Effector memory CD4-positive, alpha-beta T cell (primary cell): ENCODE data around the gene CAMK1G.

Source experiments
- DNase-seq, 3 donors: peaks; one replicate each; pipeline ENCODE4 v3.0.0-alpha.2; 2020
- H3K27ac ChIP-seq: 2 replicates; pipeline ENCODE4 v1.7.0; 2013; ENCODE audit warnings: mild to moderate bottlenecking, low read length, moderate library complexity; ENCODE audit not compliant: insufficient read depth, poor library complexity, severe bottlenecking
- H3K27me3 ChIP-seq: replicated peaks from 2 replicates; pipeline ENCODE4 v1.7.0; 2013; ENCODE audit warnings: mild to moderate bottlenecking, low read length; ENCODE audit not compliant: insufficient read depth, control insufficient read depth, poor library complexity, severe bottlenecking
- H3K36me3 ChIP-seq: 2 replicates; pipeline ENCODE4 v1.7.0; 2013; ENCODE audit warnings: mild to moderate bottlenecking, low read length, moderate library complexity; ENCODE audit not compliant: control insufficient read depth, insufficient read depth
- H3K4me1 ChIP-seq: 2 replicates; pipeline ENCODE4 v1.7.0; 2013; ENCODE audit warnings: low read length, mild to moderate bottlenecking; ENCODE audit not compliant: control insufficient read depth, insufficient read depth, poor library complexity, severe bottlenecking
- H3K4me3 ChIP-seq: 2 replicates; pipeline ENCODE4 v1.7.0; 2013; ENCODE audit warnings: low read length, low read depth, mild to moderate bottlenecking; ENCODE audit not compliant: insufficient read depth, poor library complexity, severe bottlenecking
- H3K9me3 ChIP-seq: 2 replicates; pipeline ENCODE4 v1.7.0; 2013; ENCODE audit warnings: mild to moderate bottlenecking, low read length, moderate library complexity; ENCODE audit not compliant: control insufficient read depth

Gene CAMK1G

GRCh38 chr1:209657918-209658317 is 74.4 kb downstream of the CAMK1G start:
- Histone ChIP-seq H3K9me3 (no peaks in the 10 kb centered on the region), H3K27me3 (no peaks in the 10 kb centered on the region), H3K36me3 (no peaks in the 10 kb centered on the region), H3K4me1 (no peaks in the 10 kb centered on the region), H3K4me3 (no peak overlapping the region), H3K27ac (no peak overlapping the region)
- DNase-seq: no peak

GRCh38 chr1:209659909-209660308 is 76.4 kb downstream of the CAMK1G start:
- Histone ChIP-seq H3K4me1 (no peaks in the 10 kb centered on the region), H3K4me3 (no peak overlapping the region), H3K27ac (no peak overlapping the region), H3K36me3 (no peaks in the 10 kb centered on the region), H3K9me3 (no peaks in the 10 kb centered on the region), H3K27me3 (no peaks in the 10 kb centered on the region)
- DNase-seq: no peak

GRCh38 chr1:209661071-209661470 is 77.6 kb downstream of the CAMK1G start:
- H3K9me3 ChIP-seq: no peaks in the 10 kb centered on the region
- H3K4me3 ChIP-seq: no peak overlapping the region
- no peaks in the 10 kb centered on the region for H3K27me3 ChIP-seq
- DNase-seq: no peak
- no peak overlapping the region for H3K27ac ChIP-seq
- H3K36me3 ChIP-seq: no peaks in the 10 kb centered on the region
- H3K4me1 ChIP-seq: no peaks in the 10 kb centered on the region

GRCh38 chr1:209662879-209663327 is 79.4 kb downstream of the CAMK1G start:
- H3K27ac ChIP-seq: no peak overlapping the region
- H3K4me1 ChIP-seq: no peaks in the 10 kb centered on the region
- DNase-seq: no peak
- H3K4me3 ChIP-seq: no peak overlapping the region
- H3K9me3 ChIP-seq: no peaks in the 10 kb centered on the region
- H3K36me3 ChIP-seq: no peaks in the 10 kb centered on the region
- H3K27me3 ChIP-seq: no peaks in the 10 kb centered on the region
